H1 (cell line): ENCODE results near the gene ADD2. TPM values are rescaled to one million over a fixed set of nuclear protein-coding genes. Genes with fewer than 3 reads are reported as not detected.

Experiments used
- CTCF ChIA-PET: fragments of 300-600 bp; sonication (Branson Sonifier 250); formaldehyde crosslinking; loops from one replicate; lab custom pipeline; 2021; ENCODE audit not compliant: partially characterized antibody; lab: Charles Lee
- POLR2A ChIA-PET: fragments of 300-600 bp; sonication (Branson Sonifier 250); formaldehyde crosslinking; loops from one replicate; lab custom pipeline; 2021; ENCODE audit warnings: inconsistent platforms; ENCODE audit not compliant: partially characterized antibody; lab: Charles Lee
- DNase-seq, 2 experiments: peaks; one replicate each; pipeline versions ENCODE4 v3.0.0 to v3.0.0-alpha.2; 2010 to 2022; ENCODE audit warnings: low spot score in 2 of 2, low read depth in 1 of 2, mixed read lengths in 1 of 2
- FAIRE-seq: peaks from 2 replicates; lab custom pipeline; 2011; peaks lifted over from hg19 to GRCh38; lab: Jason Lieb, UNC
- H2AFZ ChIP-seq: 2 replicates; pipeline ENCODE4 v1.8.1; 2012; ENCODE audit warnings: low read length, inconsistent platforms
- H2AK5ac ChIP-seq: 2 replicates; pipeline ENCODE4 v1.6.1; 2013; ENCODE audit warnings: low read depth, low read length
- H2BK120ac ChIP-seq: replicated peaks from 2 replicates; pipeline ENCODE3; 2013; ENCODE audit warnings: low read depth, low read length, inconsistent platforms
- H2BK12ac ChIP-seq: 2 replicates; pipeline ENCODE4 v1.6.1; 2013; ENCODE audit warnings: low read depth, low read length
- H2BK15ac ChIP-seq: 2 replicates; pipeline ENCODE4 v1.6.1; 2013; ENCODE audit warnings: low read length
- H2BK20ac ChIP-seq: 2 replicates; pipeline ENCODE4 v1.6.1; 2013; ENCODE audit warnings: low read length
- H2BK5ac ChIP-seq: 2 replicates; pipeline ENCODE4 v1.6.1; 2013; ENCODE audit warnings: low read depth, low read length
- H3K14ac ChIP-seq: 2 replicates; pipeline ENCODE4 v1.6.1; 2013; ENCODE audit warnings: inconsistent platforms; ENCODE audit not compliant: insufficient read length
- H3K18ac ChIP-seq: 2 replicates; pipeline ENCODE4 v1.6.1; 2013; ENCODE audit warnings: low read length; ENCODE audit errors: extremely low read depth
- H3K23ac ChIP-seq: 2 replicates; pipeline ENCODE4 v1.6.1; 2013; ENCODE audit warnings: inconsistent platforms; ENCODE audit not compliant: insufficient read length
- H3K23me2 ChIP-seq: 2 replicates; pipeline ENCODE4 v1.6.1; 2013; ENCODE audit warnings: low read depth, low read length
- H3K27ac ChIP-seq: 2 replicates; pipeline ENCODE4 v1.6.1; 2011; ENCODE audit warnings: low read depth, low read length, inconsistent platforms
- H3K27me3 ChIP-seq, 4 experiments: replicated peaks in 1 of 4; 1 replicate in 1 of 4; 2 replicates in 3 of 4; pipeline versions ENCODE4 v1.6.1 to v1.8.1; 2011 to 2013; ENCODE audit warnings: low read length in 3 of 4, mild to moderate bottlenecking in 3 of 4, inconsistent platforms in 2 of 4, mixed read lengths in 2 of 4, moderate library complexity in 1 of 4; ENCODE audit not compliant: control insufficient read depth in 3 of 4, insufficient read depth in 3 of 4; ENCODE audit errors: extremely low read depth in 1 of 4
- H3K36me3 ChIP-seq, 4 experiments: 2 replicates each; pipeline versions ENCODE4 v1.6.1 to v1.8.1; 2011 to 2013; ENCODE audit warnings: mild to moderate bottlenecking in 4 of 4, low read length in 3 of 4, moderate library complexity in 2 of 4, control low read depth in 1 of 4, inconsistent platforms in 1 of 4; ENCODE audit not compliant: insufficient read depth in 4 of 4, control insufficient read depth in 2 of 4
- H3K4ac ChIP-seq: replicated peaks from 2 replicates; pipeline ENCODE3; 2013; ENCODE audit warnings: low read length, low read depth, mixed read lengths, inconsistent platforms; ENCODE audit not compliant: insufficient read length
- H3K4me1 ChIP-seq, 4 experiments: replicated peaks in 1 of 4; 1 replicate in 1 of 4; 2 replicates in 3 of 4; pipeline versions ENCODE4 v1.6.1 to v1.8.1; 2011 to 2013; ENCODE audit warnings: low read length in 3 of 4, inconsistent platforms in 2 of 4, mixed read lengths in 1 of 4; ENCODE audit not compliant: insufficient read depth in 4 of 4, control insufficient read depth in 3 of 4
- H3K4me2 ChIP-seq, 2 experiments: 2 replicates each; pipeline versions ENCODE4 v1.6.1 to v1.8.1; 2011 to 2013; ENCODE audit warnings: low read depth in 2 of 2, low read length in 2 of 2, control low read depth in 1 of 2, inconsistent platforms in 1 of 2, mild to moderate bottlenecking in 1 of 2; ENCODE audit not compliant: insufficient read depth in 1 of 2
- H3K4me3 ChIP-seq, 4 experiments: fragments of 200-600, 300-600 bp in 1 of 4; sonication (generic), shearing (Covaris generic), sonication (Bioruptor Twin) in 1 of 4; 2 replicates each; pipeline versions ENCODE4 v1.5.1 to v1.8.1; 2011 to 2016; ENCODE audit warnings: low read length in 4 of 4, low read depth in 3 of 4, control low read depth in 2 of 4, inconsistent platforms in 2 of 4, mild to moderate bottlenecking in 2 of 4, mixed read lengths in 1 of 4, moderate library complexity in 1 of 4; ENCODE audit not compliant: insufficient read depth in 2 of 4; ENCODE audit errors: extremely low read depth in 1 of 4
- H3K56ac ChIP-seq: replicated peaks from 2 replicates; pipeline ENCODE3; 2013; ENCODE audit warnings: low read depth, mild to moderate bottlenecking, mixed read lengths, low read length, inconsistent platforms; ENCODE audit not compliant: insufficient read length
- H3K79me1 ChIP-seq: 2 replicates; pipeline ENCODE4 v1.6.1; 2013; ENCODE audit warnings: low read depth, low read length, control low read depth
- H3K79me2 ChIP-seq, 2 experiments: 2 replicates each; pipeline versions ENCODE4 v1.6.1 to v1.8.1; 2012 to 2013; ENCODE audit warnings: low read length in 2 of 2, mild to moderate bottlenecking in 2 of 2, inconsistent platforms in 1 of 2; ENCODE audit not compliant: insufficient read depth in 2 of 2, control insufficient read depth in 1 of 2
- H3K9ac ChIP-seq, 4 experiments: replicated peaks in 1 of 4; 1 replicate in 1 of 4; 2 replicates in 3 of 4; pipeline versions ENCODE4 v1.6.1 to v1.8.1; 2011 to 2013; ENCODE audit warnings: low read depth in 3 of 4, low read length in 3 of 4, control low read depth in 2 of 4, mild to moderate bottlenecking in 2 of 4, moderate library complexity in 2 of 4, inconsistent platforms in 1 of 4; ENCODE audit errors: extremely low read depth in 1 of 4
- H3K9me3 ChIP-seq, 2 experiments: 2 replicates each; pipeline versions ENCODE4 v1.6.1 to v1.8.1; 2012 to 2013; ENCODE audit warnings: mild to moderate bottlenecking in 2 of 2, moderate library complexity in 2 of 2, control low read depth in 1 of 2, inconsistent platforms in 1 of 2, low read depth in 1 of 2, low read length in 1 of 2, mixed read lengths in 1 of 2; ENCODE audit not compliant: insufficient read depth in 2 of 2
- H4K20me1 ChIP-seq, 2 experiments: replicated peaks in 1 of 2; 2 replicates each; pipeline versions ENCODE3 to v1.8.1; 2011 to 2013; ENCODE audit warnings: inconsistent platforms in 2 of 2, low read length in 2 of 2, mild to moderate bottlenecking in 1 of 2; ENCODE audit not compliant: insufficient read depth in 2 of 2, control insufficient read depth in 1 of 2
- H4K5ac ChIP-seq: 2 replicates; pipeline ENCODE4 v1.6.1; 2013; ENCODE audit warnings: low read length, low read depth, mixed read lengths, inconsistent platforms; ENCODE audit not compliant: insufficient read length
- H4K8ac ChIP-seq: 2 replicates; pipeline ENCODE4 v1.8.0; 2013; ENCODE audit warnings: mild to moderate bottlenecking, moderate library complexity, low read length, inconsistent platforms; ENCODE audit not compliant: insufficient read depth; ENCODE audit errors: extremely low read depth
- H4K91ac ChIP-seq: replicated peaks from 2 replicates; pipeline ENCODE3; 2013; ENCODE audit warnings: low read length, mixed read lengths, inconsistent platforms; ENCODE audit not compliant: insufficient read length
- GABPA ChIP-seq: IDR thresholded peaks from 2 replicates; pipeline ENCODE4 v1.6.1; 2011; ENCODE audit warnings: mild to moderate bottlenecking, low read length, moderate library complexity, borderline replicate concordance; ENCODE audit not compliant: insufficient read depth
- NRF1 ChIP-seq: IDR thresholded peaks from 2 replicates; pipeline ENCODE4 v1.6.1; 2011; ENCODE audit warnings: mild to moderate bottlenecking, low read depth, low read length, improper control_type of control experiment
- POLR2A ChIP-seq, 2 experiments: IDR thresholded peaks; 1 replicate in 1 of 2; 2 replicates in 1 of 2; pipeline ENCODE4 v1.6.1; 2011; ENCODE audit warnings: low read depth in 2 of 2, low read length in 2 of 2, mild to moderate bottlenecking in 2 of 2; ENCODE audit errors: control extremely low read depth in 1 of 2
- SAP30 ChIP-seq: fragments of 300-600 bp; sonication (generic); IDR thresholded peaks from 2 replicates; pipeline ENCODE4 v1.7.1; 2012; ENCODE audit warnings: low read length, moderate library complexity, mild to moderate bottlenecking, inconsistent platforms; ENCODE audit not compliant: insufficient read depth, insufficient replicate concordance
- SIX5 ChIP-seq: IDR thresholded peaks from 2 replicates; pipeline ENCODE4 v1.6.1; 2011; ENCODE audit warnings: mild to moderate bottlenecking, low read depth, low read length
- WGBS, 2 experiments: shearing (Covaris generic) in 1 of 2; methylation state at CpG; one replicate each; pipeline versions ENCODE4 v1.1.6 to v1.1.7; 2013 to 2015; ENCODE audit warnings: low lambda C conversion rate in 2 of 2, mixed read lengths in 2 of 2, inconsistent platforms in 1 of 2, low coverage in 1 of 2, missing lambda C conversion rate in 1 of 2; ENCODE audit not compliant: insufficient replicate concordance in 2 of 2, insufficient coverage in 1 of 2, insufficient read length in 1 of 2; ENCODE audit errors: extremely low coverage in 1 of 2, missing lambda C conversion rate in 1 of 2; 5-methylcytosine and 5-hydroxymethylcytosine counted together
- polyA plus RNA-seq, 7 experiments: library from polyadenylated mRNA; depleted of rRNA in 3 of 7; stranded (reverse) in 5 of 7; unstranded in 2 of 7; fragments of >200 nt in 5 of 7; fragments of 200-250 nt in 2 of 7; gene quantifications; 1 replicate in 5 of 7; 2 replicates in 1 of 7; 4 replicates in 1 of 7; pipeline versions ENCODE4 v1.2.1 to v1.2.3, GENCODE V29; 2011 to 2013; ENCODE audit warnings: missing spikeins in 2 of 7, mixed read lengths in 2 of 7
- total RNA-seq: library from RNA; stranded (reverse); fragmentation: NEBNext Ultra II Directional; extraction: Animal tissue kit (Norgen Biotek cat#: 25700); gene quantifications from 2 replicates; pipeline ENCODE4 v1.2.1, GENCODE V29; 2021

Gene ADD2
- total and polyA plus RNA-seq, 2 of the 8 experiments (the other 6 are each of a cell fraction or from before 2014, with no cell fraction given): 58.5 to 170 TPM

- peaks cover 0 to 2% (median 0%) of the 10 kb centered on the region in 4 experiments; a peak in 1 of 7 replicates for H3K27me3 ChIP-seq
- peaks cover 0 to 5% (median 0%) of the 10 kb centered on the region in 4 experiments; a peak in 2 of 7 replicates for H3K4me1 ChIP-seq
- H3K9me3 ChIP-seq: no peaks in the 10 kb centered on the region
- H2BK120ac ChIP-seq: no peak overlapping the region
- no peak overlapping the region for H2BK12ac ChIP-seq
- DNase-seq (peak in 1 of 2 experiments; percentile 32), FAIRE-seq (no peak)
- H2BK5ac ChIP-seq: no peak overlapping the region
- H2BK20ac ChIP-seq: no peak overlapping the region
- POLR2A ChIA-PET: interaction anchor here (1.5 to 1.8 kb wide), 3 partner anchors 10 to 109 kb away, joined by 3 to 5 read pairs (median 5); partner anchors contain the start of gene ADD2
- WGBS, 2 experiments: 94% methylated on average over 5 of the region's 5 CpGs; no CpG with 5 or more reads in 1 of the 2 experiments
- H3K23me2 ChIP-seq: peaks cover under 1% of the 10 kb centered on the region; the same call in 1 of the 2 replicates
- H3K14ac ChIP-seq: no peak overlapping the region
- no peak overlapping the region for H3K4me3 ChIP-seq
- H3K79me2 ChIP-seq: no peaks in the 10 kb centered on the region
- H2AFZ ChIP-seq: no peak overlapping the region
- CTCF ChIA-PET: interaction anchor here (0.7 to 3.1 kb wide), 9 partner anchors 10 to 319 kb away, joined by 3 to 18 read pairs (median 6); no protein-coding TSS in a partner anchor
- peaks cover 6 to 19% (median 15%) of the 10 kb centered on the region in 4 experiments; a peak in 7 of 8 replicates for H3K36me3 ChIP-seq
- no peak overlapping the region for H4K91ac ChIP-seq
- no peak overlapping the region for H3K56ac ChIP-seq
- TF ChIP-seq GABPA (no peak), POLR2A (IDR thresholded peaks at IDR 0.05; ENCODE audit: control extremely low read depth in 1 of 2, low read depth in 2 of 2, low read length in 2 of 2) (peak in 1 of 2 experiments; percentile 1; a peak in 1 of 3 replicates), SIX5 (no peak), SAP30 (no peak), NRF1 (no peak)
- no peak overlapping the region for H3K4me2 ChIP-seq
- H3K4ac ChIP-seq: no peak overlapping the region
- no peak overlapping the region for H3K18ac ChIP-seq
- 0 out of 2 replicates have a peak, but pooled peaks cover 1% of the 10 kb centered on the region for H3K79me1 ChIP-seq
- H3K27ac ChIP-seq: no peak overlapping the region
- H4K5ac ChIP-seq: no peak overlapping the region
- no peak overlapping the region for H4K8ac ChIP-seq
- H2BK15ac ChIP-seq: no peak overlapping the region
- H3K23ac ChIP-seq: no peak overlapping the region
- H4K20me1 ChIP-seq: peaks cover 4 to 6% of the 10 kb centered on the region in 2 experiments
- no peak overlapping the region for H2AK5ac ChIP-seq
- H3K9ac ChIP-seq: no peak overlapping the region
These were observed 108.4 kb downstream of the ADD2 start for GRCh38 chr2:70659551-70659950.
